GM18502 (cell line): ENCODE measurements around the gene AK2.
"Not testable (repeated sequence)": the region's sequence is repeated elsewhere in the genome, so short reads cannot be mapped to it uniquely, and the experiment has no call there.

Experiments
- ATAC-seq: cut with Tn5 transposase; IDR thresholded peaks from one replicate; pipeline ENCODE4 v1.9.1; 2021; ENCODE audit warnings: mild to moderate bottlenecking; ENCODE audit not compliant: unreplicated experiment, poor library complexity

AK2 gene

DNA sequence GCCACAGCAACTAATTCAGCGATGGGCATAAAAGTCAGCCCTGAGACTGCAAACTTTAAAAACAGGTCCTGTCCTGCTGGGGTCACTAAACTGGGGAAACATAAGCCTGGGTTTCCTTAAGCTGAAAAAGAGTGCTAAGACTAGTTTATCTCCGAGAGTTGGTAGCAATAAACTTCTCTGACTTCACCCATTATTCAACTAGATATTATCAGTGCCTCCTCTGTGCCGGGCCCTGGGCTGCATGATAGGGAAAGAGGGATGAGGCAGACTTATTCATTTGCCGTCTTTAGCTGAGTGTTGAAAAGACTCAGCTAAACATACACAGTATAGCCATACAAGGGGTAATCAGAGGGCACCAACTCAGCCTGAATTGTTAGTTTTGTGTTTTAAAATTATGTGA is 33.0 kb downstream of the AK2 start:
- ATAC-seq = no peak

DNA sequence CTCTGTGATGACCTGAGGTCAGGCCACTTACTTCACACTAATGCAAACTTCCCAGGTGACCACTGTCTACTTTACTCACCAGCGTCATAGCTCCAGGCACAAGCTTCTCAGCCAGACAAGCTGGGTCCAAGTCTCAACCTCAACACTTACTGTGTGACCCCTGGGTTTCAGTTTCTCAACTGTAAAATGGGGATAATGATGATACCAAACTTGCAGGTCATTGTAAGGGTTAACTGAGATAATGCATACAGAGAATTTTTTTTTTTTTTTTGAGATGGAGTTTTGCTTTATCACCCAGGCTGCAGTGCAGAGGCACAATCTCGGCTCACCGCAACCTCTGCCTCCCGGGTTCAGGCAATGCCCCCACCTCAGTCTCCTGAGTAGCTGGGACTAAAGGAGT is 34.7 kb downstream of the AK2 start:
- ATAC-seq = no peak

DNA sequence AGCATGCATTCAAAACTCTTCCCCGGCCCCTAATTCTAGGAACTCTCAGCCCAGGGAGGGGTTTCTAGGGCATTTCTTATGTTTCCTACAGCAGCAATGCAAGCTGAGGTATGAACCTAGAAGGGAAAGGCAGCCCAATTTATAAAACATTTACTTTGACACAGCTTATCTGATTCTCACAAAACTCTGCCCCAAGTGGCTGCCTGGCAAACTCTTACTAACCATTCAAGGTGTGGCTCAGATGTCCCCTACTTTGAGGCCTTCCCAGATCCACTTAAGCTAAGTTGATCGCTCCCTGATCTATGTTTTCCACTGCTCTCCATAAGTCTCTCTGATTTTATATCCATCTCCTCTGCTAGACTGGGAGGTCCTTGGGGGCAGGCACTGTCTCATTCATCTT is 35.4 kb downstream of the AK2 start:
- no peak for ATAC-seq

DNA sequence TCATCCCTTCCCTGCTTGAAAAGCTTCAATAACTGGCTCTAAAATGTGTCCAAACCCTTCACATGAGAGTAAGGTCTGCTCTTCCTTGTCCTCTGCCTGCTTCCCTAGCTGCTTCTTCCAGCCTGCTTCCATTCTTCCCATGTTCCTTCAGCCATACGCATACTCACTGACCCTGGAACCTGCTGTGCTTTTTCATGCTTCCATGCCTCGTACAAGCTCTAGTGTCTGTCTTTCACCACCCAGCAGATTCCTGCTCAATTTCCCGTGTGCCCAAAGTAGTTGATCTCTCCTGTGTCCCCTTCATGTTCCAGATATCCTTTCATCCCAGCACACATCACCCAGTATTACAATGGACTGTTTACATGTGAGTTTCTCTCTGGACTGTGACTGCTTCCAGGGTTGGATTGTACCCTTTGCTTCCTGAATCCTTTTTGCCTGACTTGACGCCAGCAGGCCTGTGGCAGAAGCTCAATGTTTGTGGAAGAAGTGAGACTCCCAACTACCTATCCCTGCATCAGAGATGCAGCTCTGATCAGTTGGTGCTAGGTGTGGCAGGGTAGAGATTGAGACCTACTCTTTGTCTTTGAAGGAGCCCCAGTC is 36.2 kb downstream of the AK2 start:
- ATAC-seq = no peak

DNA sequence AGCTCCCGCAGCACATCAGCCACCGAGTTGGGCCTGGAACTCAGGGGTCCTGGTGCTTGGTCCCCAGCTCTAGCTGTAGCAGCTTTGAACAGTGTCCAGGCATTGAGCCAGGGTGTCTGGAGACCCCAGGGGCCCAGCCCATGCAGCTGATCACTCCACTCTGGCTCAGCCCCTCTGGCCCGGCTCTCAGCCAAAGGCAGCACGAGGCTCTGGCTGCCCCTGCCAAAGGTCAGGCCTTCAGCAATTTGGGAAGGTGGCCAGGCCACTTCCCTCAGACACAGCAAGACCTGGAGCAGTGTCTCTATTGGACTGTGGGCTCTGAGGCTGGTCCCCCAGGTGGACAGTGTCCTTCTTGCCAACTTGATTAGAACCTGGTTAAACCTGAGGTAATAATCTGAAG is 37.7 kb downstream of the AK2 start:
- no peak for ATAC-seq

DNA sequence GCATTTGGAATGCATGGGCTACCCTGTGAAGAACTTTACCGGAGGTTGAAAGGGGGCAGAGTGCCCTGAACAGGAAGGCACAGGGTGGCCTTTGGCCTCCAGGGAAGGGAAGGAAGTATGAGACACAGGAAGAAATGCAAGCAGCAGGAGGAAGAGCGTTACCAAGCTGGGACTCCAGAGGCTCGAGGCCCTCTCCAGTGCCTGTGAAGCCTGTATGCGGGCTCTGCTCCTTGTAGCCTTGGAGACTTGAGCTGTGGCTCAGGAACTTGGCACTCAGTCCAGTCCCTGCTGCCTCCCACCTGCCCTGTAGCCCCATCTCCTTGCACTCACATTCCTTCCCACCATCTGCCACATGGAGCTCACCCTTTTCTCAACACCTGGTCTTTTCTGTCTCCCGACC is 38.6 kb downstream of the AK2 start:
- ATAC-seq = no peak

DNA sequence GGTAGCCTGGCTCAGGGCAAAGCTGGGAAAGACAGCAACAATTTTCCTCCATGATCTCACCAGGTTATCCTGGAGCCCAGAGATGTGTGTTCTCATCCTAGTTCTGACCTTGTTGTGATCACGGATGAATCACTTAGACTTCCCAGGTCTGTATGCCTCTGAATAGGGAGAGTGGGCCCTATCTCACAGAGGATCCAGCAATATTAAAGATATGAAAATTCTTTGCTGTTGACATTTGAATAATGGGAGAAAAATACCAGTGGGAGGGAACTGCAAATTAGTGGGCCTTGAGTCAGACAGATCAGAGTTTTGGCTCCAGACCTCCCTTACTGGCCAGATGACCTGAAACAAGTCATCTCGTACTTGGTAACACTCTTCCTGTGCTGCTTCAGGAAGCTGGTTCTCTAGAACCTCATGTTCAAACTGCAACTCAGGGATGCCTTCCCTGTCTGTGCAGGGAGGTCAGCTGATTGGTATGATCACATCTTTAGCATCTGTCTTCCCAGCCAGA is 39.2 kb downstream of the AK2 start:
- no peak for ATAC-seq

DNA sequence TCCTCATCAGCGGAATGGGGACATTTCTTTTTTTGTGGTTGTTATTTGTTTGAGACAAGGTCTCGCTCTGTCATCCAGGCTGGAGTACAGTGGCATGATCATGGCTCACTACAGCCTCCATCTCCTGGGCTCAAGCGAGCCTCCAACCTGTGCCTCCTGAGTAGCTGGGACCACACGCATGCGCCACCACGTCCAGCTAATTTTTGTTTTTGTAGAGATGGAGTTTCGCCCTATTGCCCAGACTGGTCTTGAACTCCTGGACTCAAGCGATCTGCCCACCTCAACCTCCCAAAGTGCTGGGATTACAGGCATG is 43.4 kb downstream of the AK2 start:
- ATAC-seq = not testable (repeated sequence)

DNA sequence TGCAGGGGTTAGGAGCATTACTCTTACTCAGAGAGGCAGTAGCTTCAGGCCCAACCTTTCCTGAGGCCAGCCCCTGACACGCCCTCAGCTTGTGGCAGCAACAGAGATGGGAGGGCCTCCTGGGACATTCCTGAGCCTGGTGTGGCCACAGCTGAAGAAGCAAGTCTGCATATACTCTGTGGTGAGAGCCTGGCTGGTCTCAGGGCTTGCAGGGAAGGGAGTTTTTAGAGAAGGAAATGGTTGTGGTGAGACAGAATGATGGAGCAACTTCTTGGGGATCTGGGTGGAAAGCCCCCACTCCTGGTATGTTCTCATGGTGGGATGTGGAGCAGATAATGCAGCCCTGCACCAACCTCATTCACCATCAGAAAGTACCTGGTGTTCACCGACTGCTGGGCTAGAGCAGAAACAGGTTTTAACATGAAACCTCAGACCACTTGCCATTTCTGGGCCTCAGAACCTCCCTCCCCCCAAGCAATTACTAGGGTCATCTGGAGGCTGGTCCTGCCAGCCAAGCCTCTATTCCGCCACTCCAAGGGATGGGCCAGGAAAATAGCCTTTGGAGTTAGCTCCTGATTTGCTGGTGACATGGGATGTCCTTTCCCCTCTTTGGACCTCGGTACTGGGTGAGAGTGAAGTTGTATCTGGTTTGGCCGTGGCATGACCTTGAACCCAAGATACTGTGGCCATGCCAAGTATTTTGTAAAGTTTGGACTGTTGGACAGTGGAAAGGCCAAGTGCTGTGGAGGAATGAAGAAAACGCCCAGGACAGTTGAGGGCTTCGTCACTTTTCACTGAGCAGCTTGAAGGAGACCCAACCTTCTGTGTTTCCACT is 44.0 kb downstream of the AK2 start:
- peak; percentile 86 for ATAC-seq

DNA sequence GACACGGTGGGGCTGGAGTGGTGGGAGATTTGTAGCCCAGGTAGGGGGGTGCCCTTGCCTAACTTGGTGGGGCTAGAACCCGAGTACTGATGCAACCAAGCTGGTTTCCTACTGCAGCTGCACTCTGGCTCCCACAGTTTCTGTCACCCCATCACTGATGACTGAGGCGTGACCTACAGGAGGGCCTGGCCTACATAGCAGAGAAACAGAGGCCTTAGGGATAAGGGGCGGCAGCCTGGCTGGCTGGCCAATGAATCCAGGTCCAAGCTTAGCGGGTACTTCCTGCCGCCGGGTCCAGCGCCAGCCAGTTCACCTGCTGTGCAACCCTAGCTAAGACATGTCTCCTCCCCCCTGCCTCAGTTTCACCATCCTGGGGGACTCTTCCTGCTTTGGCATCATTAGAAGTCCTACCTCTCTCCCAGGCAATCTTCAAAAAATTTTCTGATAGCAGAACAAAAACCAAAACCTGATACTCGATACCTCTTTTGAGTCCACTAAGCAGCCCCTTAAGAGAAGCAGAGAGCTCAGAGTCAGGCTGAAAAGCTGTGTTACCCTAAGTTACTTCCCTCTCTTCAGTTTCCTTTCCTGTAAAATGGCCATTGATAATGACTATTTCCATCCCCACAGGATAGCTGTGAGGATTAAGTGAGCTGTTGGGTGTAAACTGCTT is 44.7 kb downstream of the AK2 start:
- peak; percentile 23 for ATAC-seq

DNA sequence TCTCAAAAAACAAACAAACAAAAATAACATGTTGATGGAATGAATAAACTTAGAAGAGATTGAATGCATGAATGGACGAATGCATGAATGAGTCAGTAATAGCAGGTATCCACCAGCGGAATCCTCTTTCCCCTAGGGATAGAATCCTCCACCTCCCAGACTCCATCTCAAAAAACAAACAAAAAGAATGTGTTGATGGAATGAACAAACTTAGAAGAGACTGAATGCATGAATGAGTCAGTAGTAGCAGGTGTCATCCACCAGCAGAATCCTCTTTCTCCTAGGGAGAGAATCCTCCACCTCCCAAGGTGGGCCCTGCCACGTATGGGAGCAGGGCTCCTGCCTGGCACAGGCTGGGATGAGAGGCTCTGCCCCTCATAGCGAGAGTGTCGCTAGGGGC is 45.3 kb downstream of the AK2 start:
- ATAC-seq = no peak

DNA sequence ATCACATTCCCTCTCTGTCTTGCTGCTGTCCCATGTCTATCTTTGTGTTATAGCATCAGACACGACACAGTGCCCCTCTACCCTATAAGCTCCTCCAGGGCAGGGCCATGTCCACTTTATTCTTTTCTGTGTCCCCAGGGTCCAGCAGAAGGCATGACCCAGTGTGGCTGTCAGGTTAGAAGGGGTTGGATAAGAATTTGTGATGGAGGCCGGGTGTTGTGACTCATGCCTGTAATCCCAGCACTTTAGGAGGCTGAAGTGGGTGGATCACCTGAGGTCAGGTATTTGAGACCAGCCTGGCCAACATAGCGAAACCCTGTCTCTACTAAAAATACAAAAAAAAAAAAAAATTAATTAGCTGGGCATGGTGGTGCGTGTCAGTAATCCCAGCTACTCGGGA is 45.8 kb downstream of the AK2 start:
- no peak for ATAC-seq

DNA sequence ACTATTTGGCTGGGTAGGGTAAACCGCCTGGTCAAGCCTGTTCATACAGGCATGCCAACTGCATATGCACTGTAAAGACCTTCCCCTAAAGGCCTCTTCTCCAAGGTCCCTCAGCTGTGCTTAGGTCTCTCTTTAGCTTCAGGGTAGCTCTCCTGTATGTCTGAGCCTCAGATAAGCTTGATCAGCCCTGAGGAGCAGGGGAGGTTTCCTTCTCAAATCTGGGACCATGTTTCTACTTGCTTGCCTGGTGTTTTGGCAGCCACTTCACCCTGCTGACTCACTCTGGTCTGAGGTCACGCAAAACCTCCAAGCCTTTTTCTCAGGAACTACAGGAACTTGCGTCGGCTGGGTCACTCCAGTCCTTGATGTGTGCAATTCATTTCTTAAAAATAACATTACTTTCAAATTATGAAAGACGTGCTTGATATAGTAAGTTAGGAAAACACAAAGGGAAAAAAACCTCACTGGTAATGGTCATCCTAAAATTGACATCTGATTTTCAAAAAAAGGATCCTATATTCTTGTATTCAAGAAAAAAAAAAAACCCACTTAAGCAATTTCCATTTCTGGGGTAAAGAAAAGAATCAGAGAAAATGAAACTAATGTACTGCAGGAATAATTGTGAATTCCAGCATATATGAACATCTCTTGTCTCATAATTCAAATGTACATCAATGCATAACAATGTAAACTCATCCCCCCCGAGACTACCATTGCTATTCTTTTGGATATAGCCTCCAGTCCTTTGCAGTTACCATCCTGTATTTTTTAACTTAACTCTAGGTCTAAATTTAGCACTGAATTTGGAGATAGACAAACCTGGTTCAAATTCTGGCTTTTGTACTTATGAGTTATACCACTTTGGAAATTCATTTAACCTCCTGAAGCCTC is 47.3 kb downstream of the AK2 start:
- no peak for ATAC-seq

DNA sequence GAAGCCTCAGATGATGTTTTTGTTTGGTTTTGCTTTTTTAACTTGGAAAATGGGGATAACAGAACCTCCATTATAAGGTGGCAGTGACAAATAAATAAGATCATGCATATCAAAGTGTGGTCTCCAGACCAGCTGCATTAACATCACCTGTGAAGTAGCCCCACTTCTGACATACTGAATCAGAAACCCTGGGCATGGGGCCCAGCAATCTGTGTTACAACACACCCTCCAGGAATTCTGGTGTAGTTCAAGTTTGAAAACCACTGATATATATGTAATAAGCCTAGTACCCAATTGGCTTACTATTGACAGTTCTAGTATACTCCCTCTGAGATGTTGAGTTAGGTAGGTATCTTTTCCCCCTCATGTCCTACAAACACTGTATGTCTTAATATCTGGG is 48.0 kb downstream of the AK2 start:
- ATAC-seq = no peak

DNA sequence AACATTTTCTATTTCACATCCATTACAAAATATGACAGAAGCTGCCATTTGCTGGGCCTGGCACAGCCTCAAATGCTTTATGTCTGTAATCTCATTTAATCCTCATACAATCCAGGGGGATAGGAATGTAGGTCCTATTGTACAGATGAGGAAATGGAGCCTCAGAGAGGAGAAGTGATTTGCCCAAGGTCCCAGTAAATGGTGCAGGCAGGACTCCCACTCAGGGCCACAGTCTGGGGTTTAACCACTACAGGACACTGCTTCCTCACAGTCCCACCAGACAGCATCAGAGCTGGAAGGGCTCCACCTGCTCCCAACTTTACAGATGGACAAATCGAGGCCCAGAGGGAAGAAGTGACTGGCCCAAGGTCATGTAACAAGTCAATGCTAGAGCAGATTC is 51.5 kb downstream of the AK2 start:
- no peak for ATAC-seq

DNA sequence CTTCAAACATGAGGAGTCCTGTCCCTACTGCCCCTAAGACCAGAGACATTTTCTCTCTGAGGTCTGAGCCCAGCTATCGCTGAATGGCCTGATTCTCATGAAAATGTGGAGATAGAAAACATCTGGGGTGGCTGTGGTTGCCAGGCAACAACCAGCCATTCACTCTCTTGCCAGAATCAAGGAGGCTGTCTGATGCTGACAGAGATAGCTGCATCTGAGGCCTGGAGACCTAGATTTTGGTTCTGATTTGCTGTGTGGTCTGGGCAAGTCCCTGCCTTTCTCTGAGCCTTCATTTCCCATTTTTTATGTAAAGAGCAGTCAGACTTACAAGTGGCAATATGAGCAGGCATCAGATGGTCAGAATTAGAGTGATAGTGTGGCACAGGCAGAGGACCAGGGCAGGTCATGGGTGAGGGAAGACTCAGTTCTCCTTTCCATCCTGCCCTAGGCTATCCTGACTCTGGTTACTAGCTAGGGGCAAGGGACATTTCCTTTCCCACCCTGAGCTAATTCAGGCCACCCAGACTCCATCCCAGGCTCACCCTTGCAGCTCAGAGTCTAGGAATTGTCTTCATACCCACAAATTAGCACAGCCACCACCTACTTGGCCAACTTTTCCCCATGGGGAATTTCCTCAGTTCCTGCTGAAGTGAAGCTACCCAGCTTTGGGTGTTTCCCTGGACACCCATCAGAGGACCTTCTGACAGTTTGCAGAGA is 52.1 kb downstream of the AK2 start:
- no peak for ATAC-seq

DNA sequence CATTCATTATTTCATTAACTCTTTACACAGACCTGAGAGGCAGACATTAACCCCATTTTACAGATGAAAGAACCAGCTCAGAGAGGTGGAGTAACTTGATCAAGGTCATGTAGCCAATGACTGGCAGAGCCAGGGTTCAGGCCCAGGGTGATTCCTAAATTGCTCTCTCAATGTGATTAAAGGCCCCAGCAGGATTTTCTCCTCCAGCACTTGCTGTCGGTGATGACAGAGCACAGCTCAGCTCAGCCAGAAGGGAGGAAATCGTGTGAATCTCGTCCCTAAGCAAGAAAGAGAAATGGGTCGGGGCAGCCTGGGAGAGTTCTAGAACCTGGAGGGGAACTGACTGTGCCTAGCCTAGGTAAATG is 52.6 kb downstream of the AK2 start:
- ATAC-seq = no peak

DNA sequence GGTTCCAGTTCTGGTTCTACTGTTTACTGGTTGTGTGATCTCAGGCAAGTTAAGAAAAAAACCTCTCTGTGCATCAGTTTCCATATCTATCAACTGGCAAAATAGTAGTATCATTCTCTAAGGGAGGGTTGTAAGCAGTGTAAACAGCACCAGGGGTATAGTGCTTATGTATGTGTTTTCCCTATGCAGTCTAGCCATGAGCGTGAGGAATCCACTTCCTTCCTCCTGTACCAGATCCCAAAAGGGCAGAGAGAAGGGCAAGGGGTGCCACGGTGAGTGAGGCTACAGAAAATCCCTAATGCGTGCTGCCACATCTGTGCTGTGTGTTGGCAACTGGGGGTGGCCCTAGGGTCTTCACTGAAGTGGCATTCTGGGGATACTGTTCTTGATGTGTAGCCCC is 53.7 kb downstream of the AK2 start:
- no peak for ATAC-seq

DNA sequence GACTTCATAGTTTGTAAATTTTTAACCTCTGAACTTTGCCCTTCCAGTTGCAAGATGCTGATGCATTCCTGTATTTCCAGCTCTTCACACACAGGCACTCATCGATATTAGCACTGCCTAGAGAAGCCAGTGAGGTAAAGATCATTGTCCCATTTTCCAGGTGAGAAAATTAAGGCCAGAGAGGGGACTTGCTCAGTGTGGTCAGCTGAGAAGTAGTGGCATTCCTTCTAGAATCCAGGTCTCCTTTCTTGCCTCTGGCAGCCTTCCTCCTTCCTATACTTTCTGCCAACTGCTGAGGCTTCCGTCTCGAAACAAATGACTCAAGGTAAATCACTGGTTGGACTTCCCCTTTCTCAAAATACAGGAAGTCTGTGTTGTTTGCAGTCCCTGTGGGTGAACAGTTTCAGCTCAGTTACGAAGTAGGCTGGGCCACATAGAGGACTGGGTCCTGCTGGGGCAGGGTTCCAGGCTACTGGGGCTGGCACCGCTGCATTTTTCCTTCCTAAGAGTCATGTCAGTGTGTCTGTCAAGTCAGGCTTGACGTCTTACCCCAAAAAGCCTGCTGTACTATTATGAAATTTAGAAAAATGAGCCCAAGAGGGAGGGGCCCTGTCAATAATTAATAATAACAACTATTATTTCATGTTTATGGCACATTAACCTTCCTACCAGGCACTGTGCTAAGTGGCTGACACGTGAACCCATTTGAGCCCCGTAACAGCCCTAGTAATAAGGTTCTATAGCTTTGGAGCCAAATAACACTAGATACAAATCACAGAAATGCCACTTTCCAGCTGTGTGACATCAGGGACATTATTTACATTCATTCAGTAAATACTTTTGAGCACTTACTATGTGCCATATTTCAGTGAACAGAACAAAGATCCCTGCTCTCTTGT is 55.4 kb downstream of the AK2 start:
- peak; percentile 91 for ATAC-seq
